Stomach smooth muscle (tissue), 2 donors: ENCODE data around the gene USP36.
"Not testable (repeated sequence)": the region's sequence is repeated elsewhere in the genome, so short reads cannot be mapped to it uniquely, and the experiment has no call there.

Source experiments
- H3K27ac ChIP-seq: one replicate; pipeline ENCODE4 v1.7.0; 2013; ENCODE audit warnings: mild to moderate bottlenecking, low read length, inconsistent platforms
- H3K27me3 ChIP-seq, 2 donors: one replicate each; pipeline ENCODE4 v1.7.0; 2013; ENCODE audit warnings: low read length in 2 of 2; ENCODE audit not compliant: insufficient read depth in 2 of 2, control insufficient read depth in 1 of 2
- H3K36me3 ChIP-seq, 2 donors: one replicate each; pipeline ENCODE4 v1.7.0; 2013; ENCODE audit warnings: low read length in 2 of 2; ENCODE audit not compliant: control insufficient read depth in 2 of 2, insufficient read depth in 2 of 2
- H3K4me1 ChIP-seq: one replicate; pipeline ENCODE4 v1.7.0; 2013; ENCODE audit warnings: low read length; ENCODE audit not compliant: control insufficient read depth, insufficient read depth
- H3K4me3 ChIP-seq, 2 donors: one replicate each; pipeline ENCODE4 v1.7.0; 2013; ENCODE audit warnings: low read length in 2 of 2
- H3K9ac ChIP-seq, 2 donors: one replicate each; pipeline ENCODE4 v1.7.0; 2013; ENCODE audit warnings: low read length in 2 of 2, mild to moderate bottlenecking in 1 of 2
- H3K9me3 ChIP-seq, 2 donors: one replicate each; pipeline ENCODE4 v1.7.0; 2013; ENCODE audit warnings: low read length in 2 of 2; ENCODE audit not compliant: control insufficient read depth in 2 of 2
- donor health status: healthy.
- donor health status: Pancreatic carcinoma.

USP36 gene

GRCh38 chr17:78780335-78780734 is 60.3 kb downstream of the USP36 start:
- no peaks in the 10 kb centered on the region for H3K9me3 ChIP-seq
- H3K27me3 ChIP-seq: no peaks in the 10 kb centered on the region
- H3K4me1 ChIP-seq: peaks cover 13% of the 10 kb centered on the region
- H3K9ac ChIP-seq: peak overlapping the region; percentile 2 to 3
- H3K36me3 ChIP-seq: no peaks in the 10 kb centered on the region
- peak overlapping the region; percentile 58 for H3K27ac ChIP-seq
- H3K4me3 ChIP-seq: peak overlapping the region in 1 of 2 donors; percentile 29

- peak overlapping the region in 1 of 2 donors; percentile 29 for H3K4me3 ChIP-seq
- no peaks in the 10 kb centered on the region for H3K9me3 ChIP-seq
- peak overlapping the region; percentile 58 for H3K27ac ChIP-seq
- no peaks in the 10 kb centered on the region for H3K27me3 ChIP-seq
- H3K9ac ChIP-seq: peak overlapping the region; percentile 3 to 51
- H3K4me1 ChIP-seq: peaks cover 13% of the 10 kb centered on the region
- no peaks in the 10 kb centered on the region for H3K36me3 ChIP-seq
Measured at GRCh38 chr17:78779850-78780249, 60.8 kb downstream of the USP36 start.

DNA sequence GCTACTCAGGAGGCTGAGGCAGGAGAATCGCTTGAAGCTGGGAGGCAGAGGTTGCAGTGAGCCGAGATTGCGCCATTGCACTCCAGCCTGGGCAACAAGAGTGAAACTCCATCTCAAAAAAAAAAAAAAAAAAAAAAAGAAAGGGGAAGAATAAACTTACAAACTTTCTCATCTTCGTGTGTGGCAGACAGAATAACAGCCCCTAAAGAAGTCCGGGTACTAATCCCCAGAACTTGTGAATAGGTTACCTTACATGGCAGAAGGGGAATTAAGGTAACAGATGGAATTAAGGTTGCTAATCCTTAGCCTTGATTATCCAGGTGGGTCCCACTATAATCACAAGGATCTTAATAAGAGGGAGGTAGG is 61.3 kb downstream of the USP36 start:
- not testable (repeated sequence) for H3K36me3 ChIP-seq, H3K4me3 ChIP-seq, H3K27me3 ChIP-seq, H3K9me3 ChIP-seq
- peaks cover 13% of the 10 kb centered on the region for H3K4me1 ChIP-seq
- H3K27ac ChIP-seq: peak overlapping the region; percentile 58
- peak overlapping the region in 1 of 2 donors; percentile 3 for H3K9ac ChIP-seq

GRCh38 chr17:78777881-78778280 is 62.7 kb downstream of the USP36 start:
- H3K4me1 ChIP-seq: peaks cover 7% of the 10 kb centered on the region
- no peak overlapping the region for H3K27ac ChIP-seq

DNA sequence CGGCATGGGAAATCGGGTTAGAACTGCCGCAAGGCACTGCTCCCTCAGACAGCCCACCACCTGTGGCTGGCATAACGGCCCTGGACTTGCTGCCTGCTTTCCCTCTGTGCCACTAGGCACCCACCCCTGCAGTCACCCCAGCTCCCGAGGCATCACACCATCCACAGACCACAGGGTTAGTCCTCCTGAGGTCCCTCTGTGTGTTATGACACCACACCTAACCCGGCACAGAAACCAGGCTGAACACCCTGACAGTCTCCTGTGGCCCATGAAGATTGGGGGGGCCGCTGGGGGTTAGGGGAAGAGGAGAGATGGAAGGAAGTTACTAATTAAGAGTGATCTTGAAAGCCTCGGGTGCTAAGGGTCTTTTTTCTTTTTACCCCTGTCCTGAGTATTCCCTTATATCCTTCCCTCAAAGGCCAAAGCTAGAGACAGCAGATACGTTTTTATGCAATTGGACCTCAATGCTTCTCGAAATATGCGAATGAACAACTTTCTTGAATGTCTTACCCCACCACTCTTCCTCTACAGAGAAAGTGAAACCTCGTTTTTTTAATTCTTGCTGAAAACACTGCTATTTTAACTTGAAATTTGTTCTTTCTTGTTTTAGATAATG is 65.5 kb downstream of the USP36 start:
- peak overlapping the region in 1 of 2 donors; percentile 36 for H3K4me3 ChIP-seq
- H3K9ac ChIP-seq: no peak overlapping the region
- H3K9me3 ChIP-seq: no peaks in the 10 kb centered on the region
- no peaks in the 10 kb centered on the region for H3K36me3 ChIP-seq
- no peaks in the 10 kb centered on the region for H3K27me3 ChIP-seq
- H3K4me1 ChIP-seq: peaks cover 5% of the 10 kb centered on the region
- H3K27ac ChIP-seq: peak overlapping the region; percentile 6

More at GRCh38 chr17:78777881-78778280, 62.7 kb downstream of the USP36 start:
- no peak overlapping the region for H3K4me3 ChIP-seq
- H3K27me3 ChIP-seq: no peaks in the 10 kb centered on the region
- no peaks in the 10 kb centered on the region for H3K9me3 ChIP-seq
- H3K36me3 ChIP-seq: no peaks in the 10 kb centered on the region
- H3K9ac ChIP-seq: no peak overlapping the region

DNA sequence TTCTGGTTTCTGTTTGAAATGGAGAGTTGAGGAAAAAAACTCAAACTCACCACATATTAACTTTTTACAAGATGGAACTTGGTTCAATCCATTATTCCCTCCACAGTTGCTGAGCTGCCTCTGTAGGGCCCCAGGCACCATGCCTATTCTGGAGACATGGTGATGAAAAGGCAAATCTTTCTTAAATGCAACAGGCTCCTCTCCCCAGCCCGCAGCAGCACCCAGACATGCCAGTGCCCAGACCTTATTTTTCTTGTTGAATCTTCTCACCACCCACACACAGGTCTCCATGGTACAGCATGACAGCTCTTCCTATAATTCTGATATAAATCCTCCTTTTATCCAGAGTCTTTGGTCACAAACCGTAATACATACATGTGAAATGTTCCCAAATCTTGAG is 66.2 kb downstream of the USP36 start:
- peak overlapping the region in 1 of 2 donors; percentile 36 for H3K4me3 ChIP-seq

DNA sequence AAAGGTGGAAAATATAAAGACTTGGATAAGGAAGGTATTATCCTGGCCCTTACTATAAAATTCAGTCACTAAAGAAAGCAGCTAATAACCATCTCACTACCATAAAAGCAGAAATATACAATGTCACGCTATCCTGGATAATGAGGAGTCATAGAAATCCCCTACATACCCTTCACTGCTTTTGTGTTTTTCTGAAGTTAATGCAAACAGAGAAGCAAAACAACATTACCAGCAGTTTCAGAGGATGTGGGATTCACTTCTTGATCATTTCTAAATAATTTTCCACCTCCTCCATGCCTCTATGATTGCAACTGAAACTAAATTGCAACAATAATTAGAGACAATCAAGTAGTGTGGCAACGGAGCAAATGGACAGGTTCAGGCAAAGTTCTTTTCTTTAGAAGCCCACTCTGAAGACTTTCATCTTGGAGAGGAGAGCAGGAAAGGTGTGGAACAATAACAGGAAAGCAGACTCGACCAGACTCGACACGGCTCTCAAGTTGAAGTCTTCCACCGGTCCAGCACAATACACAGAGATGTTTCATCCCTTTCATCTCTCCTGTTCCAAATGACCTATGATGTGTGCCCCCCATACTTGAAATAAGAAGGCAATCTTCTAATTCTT is 68.7 kb downstream of the USP36 start:
- no peaks in the 10 kb centered on the region for H3K27me3 ChIP-seq
- H3K4me3 ChIP-seq: no peak overlapping the region
- H3K36me3 ChIP-seq: no peaks in the 10 kb centered on the region
- H3K9me3 ChIP-seq: no peaks in the 10 kb centered on the region
- H3K27ac ChIP-seq: no peak overlapping the region
- H3K9ac ChIP-seq: no peak overlapping the region
- H3K4me1 ChIP-seq: peaks cover 3% of the 10 kb centered on the region

More for the DNA sequence above, 66.2 kb downstream of the USP36 start:
- Histone ChIP-seq H3K4me1 (peaks cover under 1% of the 10 kb centered on the region), H3K36me3 (no peaks in the 10 kb centered on the region), H3K27me3 (no peaks in the 10 kb centered on the region), H3K9ac (no peak overlapping the region), H3K27ac (peak overlapping the region; percentile 6), H3K9me3 (no peaks in the 10 kb centered on the region)

DNA sequence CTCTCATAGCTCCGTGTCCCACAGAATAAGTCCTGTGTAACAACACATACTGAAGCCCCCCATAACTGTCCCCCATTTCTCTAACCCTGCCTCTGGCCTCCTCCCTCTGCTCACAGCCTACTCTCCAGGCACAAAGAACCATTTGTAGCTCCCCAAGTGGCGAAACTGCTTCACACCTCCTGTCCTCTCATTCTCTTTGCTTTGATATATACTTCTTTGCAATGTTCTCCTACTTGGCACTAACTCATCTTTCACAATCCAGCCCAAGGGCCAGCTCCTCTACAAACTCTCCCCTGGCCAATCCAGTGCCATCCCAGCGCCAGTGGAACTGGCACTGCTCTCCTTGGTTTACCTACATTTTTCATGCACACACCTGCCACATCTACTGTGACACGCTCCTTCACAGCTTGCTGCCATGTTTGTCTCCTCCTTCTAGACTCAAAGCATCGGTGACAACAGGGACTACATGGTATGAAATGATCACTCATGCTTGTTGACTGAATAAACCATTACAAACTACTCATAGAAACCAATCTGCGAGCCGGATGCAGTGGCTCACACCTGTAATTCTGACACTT is 71.3 kb downstream of the USP36 start:
- no peak overlapping the region for H3K4me3 ChIP-seq
- no peaks in the 10 kb centered on the region for H3K27me3 ChIP-seq
- no peaks in the 10 kb centered on the region for H3K9me3 ChIP-seq
- H3K4me1 ChIP-seq: peaks cover 6% of the 10 kb centered on the region
- no peak overlapping the region for H3K9ac ChIP-seq
- no peak overlapping the region for H3K27ac ChIP-seq
- H3K36me3 ChIP-seq: no peaks in the 10 kb centered on the region

DNA sequence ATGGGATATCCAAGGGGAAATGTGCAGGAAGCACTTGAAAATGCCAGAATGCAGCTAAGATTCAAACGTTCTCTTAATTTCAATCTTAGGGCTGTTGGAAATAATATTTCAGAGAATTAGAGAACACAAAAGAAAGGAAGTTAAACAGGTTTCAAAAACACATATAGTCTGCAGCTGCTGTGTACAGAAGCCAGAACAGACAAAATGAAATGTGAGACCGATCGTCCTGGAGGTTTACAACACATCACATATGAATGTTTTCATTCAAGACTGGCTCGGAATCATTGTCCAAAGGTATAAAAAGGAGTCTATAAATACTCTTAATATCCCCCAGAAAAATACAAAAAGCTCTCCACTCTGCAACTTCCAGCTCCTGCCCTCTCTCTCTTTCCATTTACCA is 72.8 kb downstream of the USP36 start:
- no peak overlapping the region for H3K27ac ChIP-seq
- H3K4me3 ChIP-seq: no peak overlapping the region
- no peak overlapping the region for H3K9ac ChIP-seq
- H3K9me3 ChIP-seq: no peaks in the 10 kb centered on the region
- H3K27me3 ChIP-seq: no peaks in the 10 kb centered on the region
- H3K4me1 ChIP-seq: peaks cover 6% of the 10 kb centered on the region
- no peaks in the 10 kb centered on the region for H3K36me3 ChIP-seq

DNA sequence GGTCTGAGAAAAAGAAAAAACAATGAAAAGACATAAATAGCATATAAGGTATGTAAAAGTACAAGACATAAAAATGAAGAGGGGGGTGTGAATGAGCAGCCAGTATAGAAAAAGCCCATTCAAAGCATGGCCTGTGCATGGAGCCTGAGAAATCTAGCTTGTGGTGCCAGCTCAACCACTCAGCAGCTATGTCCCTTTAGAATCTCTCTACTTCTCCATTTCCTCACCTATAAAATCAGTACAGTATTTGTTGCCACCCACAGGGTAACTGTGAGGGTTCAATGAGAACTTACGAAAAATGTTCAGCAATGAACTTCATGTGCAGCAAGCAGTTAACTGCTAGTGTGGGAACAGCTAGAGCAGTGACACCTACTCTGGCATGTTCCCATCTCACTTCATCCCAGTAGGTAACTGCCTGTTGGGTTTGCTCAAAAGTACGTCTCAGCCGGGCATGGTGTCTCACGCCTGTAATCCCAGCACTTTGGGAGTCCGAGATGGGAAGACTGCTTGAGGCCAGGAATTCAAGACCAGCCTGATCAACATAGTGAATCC is 73.8 kb downstream of the USP36 start:
- Histone ChIP-seq H3K9me3 (no peaks in the 10 kb centered on the region), H3K27me3 (no peaks in the 10 kb centered on the region), H3K9ac (no peak overlapping the region), H3K27ac (no peak overlapping the region), H3K4me3 (no peak overlapping the region), H3K4me1 (peaks cover 6% of the 10 kb centered on the region), H3K36me3 (no peaks in the 10 kb centered on the region)

DNA sequence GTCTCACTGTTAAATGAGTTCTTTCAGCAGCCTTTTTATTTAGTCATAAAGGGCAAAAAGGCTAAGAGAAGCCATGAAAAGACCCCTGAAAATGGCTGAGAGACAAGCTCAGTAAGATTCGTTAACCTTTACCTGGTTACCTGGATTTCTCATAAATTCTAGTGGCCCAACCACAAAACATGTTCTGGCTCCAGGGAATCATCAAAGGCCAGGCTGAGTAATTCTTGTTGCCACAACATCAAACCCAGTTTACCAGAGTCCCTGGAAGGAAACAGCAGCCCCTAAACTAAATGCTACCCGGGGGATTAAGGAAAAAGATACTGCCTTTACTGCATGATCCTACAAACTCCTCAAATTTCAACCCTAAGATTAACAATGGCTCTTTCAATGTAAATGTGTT is 74.4 kb downstream of the USP36 start:
- Histone ChIP-seq H3K27me3 (no peaks in the 10 kb centered on the region), H3K4me1 (peaks cover 6% of the 10 kb centered on the region), H3K9me3 (no peaks in the 10 kb centered on the region), H3K27ac (no peak overlapping the region), H3K4me3 (no peak overlapping the region), H3K36me3 (no peaks in the 10 kb centered on the region), H3K9ac (no peak overlapping the region)
